GM21825 (cell line): ENCODE results near the gene CPED1.

ENCODE experiments used
- ATAC-seq: cut with Tn5 transposase; IDR thresholded peaks from one replicate; pipeline ENCODE4 v1.9.1; 2021; ENCODE audit warnings: mild to moderate bottlenecking, moderate library complexity; ENCODE audit not compliant: unreplicated experiment

Gene CPED1

GRCh38 chr7:121334875-121335648, 346.6 kb downstream of the CPED1 start:
- ATAC-seq, result no peak

GRCh38 chr7:121336579-121336978, 348.1 kb downstream of the CPED1 start:
- no peak for ATAC-seq

GRCh38 chr7:121337398-121337797, 348.9 kb downstream of the CPED1 start:
- no peak for ATAC-seq

- ATAC-seq, result no peak
Observed at GRCh38 chr7:121339082-121339481, 350.6 kb downstream of the CPED1 start.

- no peak for ATAC-seq
Observed at GRCh38 chr7:121341933-121342332, 353.4 kb downstream of the CPED1 start.

GRCh38 chr7:121342631-121343030, 354.1 kb downstream of the CPED1 start:
- ATAC-seq, result no peak

- ATAC-seq, result no peak
Observed at GRCh38 chr7:121343302-121343701, 354.8 kb downstream of the CPED1 start.

- ATAC-seq, result no peak
Observed at GRCh38 chr7:121344093-121344492, 355.6 kb downstream of the CPED1 start.

- ATAC-seq, result no peak
Observed at GRCh38 chr7:121344497-121344896, 356.0 kb downstream of the CPED1 start.
